ENCODE measurements around the gene GCAT. TPM values are rescaled to one million over a fixed set of nuclear protein-coding genes. Genes with fewer than 3 reads are reported as not detected.
"Not testable (repeated sequence)": the region's sequence is repeated elsewhere in the genome, so short reads cannot be mapped to it uniquely, and the experiment has no call there.

GCAT gene
- total RNA-seq, 4 donors from 2014 or later: 8.0 to 21.0 (median 15.7) TPM

DNA sequence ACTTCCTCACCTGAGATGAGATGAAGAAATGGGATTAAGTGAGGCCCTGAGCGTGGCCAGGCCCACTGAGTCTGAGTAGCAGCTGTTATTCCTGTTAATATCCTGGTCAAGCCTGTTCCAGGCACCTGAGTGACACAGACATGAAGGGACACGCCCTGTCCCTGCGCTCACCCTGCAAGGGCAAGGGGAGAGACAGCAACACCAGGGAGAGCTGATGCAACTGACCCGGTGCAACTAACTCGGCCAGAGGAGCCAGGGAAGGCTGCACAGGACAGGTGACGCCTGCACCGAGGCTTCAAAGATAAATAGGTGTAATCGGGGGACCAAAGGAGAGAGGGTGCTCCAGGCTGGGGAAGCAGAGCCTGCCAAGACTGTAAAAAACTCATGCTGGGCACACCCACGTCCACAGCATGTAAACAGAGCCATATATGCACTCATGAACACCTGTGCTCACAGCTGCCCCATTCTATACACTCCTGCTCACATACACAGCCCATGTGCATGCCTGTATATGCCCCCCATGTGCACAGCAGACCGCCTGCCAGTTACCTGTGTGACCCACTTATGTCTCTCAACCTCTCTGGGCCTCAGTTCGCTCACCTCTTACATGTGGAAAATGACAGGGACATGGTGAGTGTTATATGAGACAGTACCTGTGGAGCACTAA, 22.8 kb upstream of the GCAT start:
- no peak for ATAC-seq
- Histone ChIP-seq H3K36me3 (no peaks in the 10 kb centered on the region), H3K4me1 (no peaks in the 10 kb centered on the region), H3K9me3 (no peaks in the 10 kb centered on the region), H3K27ac (no peak overlapping the region), H3K4me3 (no peak overlapping the region), H3K27me3 (no peaks in the 10 kb centered on the region)
- 44 to 100% methylated on average over 1 to 6 of the region's 11 CpGs for WGBS, 2 donors (ENCODE audit: low coverage in 1 of 2)
- no peak for TF ChIP-seq CTCF (IDR thresholded peaks at IDR 0.05)
- TF ChIP-seq POLR2A (IDR thresholded peaks at IDR 0.05): no peak
- no peak for TF ChIP-seq EP300 (IDR thresholded peaks at IDR 0.05)
- no peak for TF ChIP-seq POLR2AphosphoS5 (IDR thresholded peaks at IDR 0.05)

DNA sequence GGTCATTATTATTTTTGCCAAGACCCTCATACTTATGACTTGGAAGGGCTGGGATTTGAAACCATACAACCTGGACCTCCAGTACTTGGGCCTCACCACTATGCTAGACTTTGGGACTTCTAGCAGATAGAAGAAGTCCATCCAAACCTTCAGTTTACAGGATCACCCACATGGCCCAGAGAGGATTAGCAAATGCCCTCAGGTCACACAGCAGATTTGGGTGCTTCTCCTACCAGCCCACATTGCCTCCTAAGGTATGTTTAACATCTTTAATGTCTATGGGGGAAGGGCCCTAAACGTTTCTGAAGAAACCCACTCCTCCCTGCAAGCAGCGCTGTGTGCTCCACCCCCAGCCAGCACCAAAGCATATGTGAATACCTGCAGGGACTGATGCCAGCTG, 17.5 kb upstream of the GCAT start:
- Histone ChIP-seq H3K4me3 (no peak overlapping the region), H3K27me3 (no peaks in the 10 kb centered on the region), H3K4me1 (peaks cover 0 to 8% (median 0%) of the 10 kb centered on the region in 3 donors), H3K9me3 (no peaks in the 10 kb centered on the region), H3K27ac (no peak overlapping the region), H3K36me3 (no peaks in the 10 kb centered on the region)
- no peak for ATAC-seq
- TF ChIP-seq POLR2A (IDR thresholded peaks at IDR 0.05): no peak
- no peak for TF ChIP-seq CTCF (IDR thresholded peaks at IDR 0.05)
- no peak for TF ChIP-seq EP300 (IDR thresholded peaks at IDR 0.05)
- no peak for TF ChIP-seq POLR2AphosphoS5 (IDR thresholded peaks at IDR 0.05)
- 70% methylated on average over 2 of the region's 2 CpGs; no CpG with 5 or more reads in 1 of the 2 donors for WGBS, 2 donors (ENCODE audit: low coverage in 1 of 2)

DNA sequence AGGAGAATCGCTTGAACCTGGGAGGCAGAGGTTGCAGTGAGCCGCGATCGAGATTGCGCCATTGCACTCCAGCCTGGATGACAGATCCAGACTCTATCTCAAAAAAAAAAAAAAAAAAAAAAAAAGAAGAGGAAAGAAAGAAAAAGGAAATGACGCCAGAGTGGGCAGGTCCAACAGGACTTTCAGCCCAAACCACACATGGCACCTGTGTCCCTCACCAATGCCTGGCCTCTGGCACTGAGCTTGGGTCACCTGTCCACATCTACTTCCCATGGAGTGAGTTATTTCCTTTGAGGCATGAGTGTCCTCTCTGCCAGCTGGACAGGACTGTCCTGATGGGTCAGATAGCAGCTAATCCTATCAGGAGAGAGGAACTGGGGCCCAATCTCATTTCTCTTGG, 15.2 kb upstream of the GCAT start:
- H3K9me3 ChIP-seq: no peaks in the 10 kb centered on the region
- 71% methylated on average over 2 of the region's 6 CpGs; no CpG with 5 or more reads in 1 of the 2 donors for WGBS, 2 donors (ENCODE audit: low coverage in 1 of 2)
- no peak for ATAC-seq
- no peak for TF ChIP-seq EP300 (IDR thresholded peaks at IDR 0.05)
- no peak for TF ChIP-seq CTCF (IDR thresholded peaks at IDR 0.05)
- TF ChIP-seq POLR2AphosphoS5 (IDR thresholded peaks at IDR 0.05): no peak
- no peak for TF ChIP-seq POLR2A (IDR thresholded peaks at IDR 0.05)
- no peaks in the 10 kb centered on the region for H3K36me3 ChIP-seq
- no peaks in the 10 kb centered on the region for H3K27me3 ChIP-seq
- H3K27ac ChIP-seq: no peak overlapping the region
- no peak overlapping the region for H3K4me3 ChIP-seq
- peaks cover 0 to 8% (median 0%) of the 10 kb centered on the region in 3 donors for H3K4me1 ChIP-seq

GRCh38 chr22:37794376-37794775, 13.4 kb upstream of the GCAT start:
- no peaks in the 10 kb centered on the region for H3K27me3 ChIP-seq
- no peak for TF ChIP-seq POLR2AphosphoS5 (IDR thresholded peaks at IDR 0.05)
- TF ChIP-seq POLR2A (IDR thresholded peaks at IDR 0.05): no peak
- TF ChIP-seq CTCF (IDR thresholded peaks at IDR 0.05): no peak
- TF ChIP-seq EP300 (IDR thresholded peaks at IDR 0.05): no peak
- peaks cover 0 to 8% (median 0%) of the 10 kb centered on the region in 3 donors for H3K4me1 ChIP-seq
- no peaks in the 10 kb centered on the region for H3K36me3 ChIP-seq
- 71% methylated on average over 2 of the region's 2 CpGs; no CpG with 5 or more reads in 1 of the 2 donors for WGBS, 2 donors (ENCODE audit: low coverage in 1 of 2)
- no peak overlapping the region for H3K4me3 ChIP-seq
- no peak overlapping the region for H3K27ac ChIP-seq
- no peaks in the 10 kb centered on the region for H3K9me3 ChIP-seq
- no peak for ATAC-seq

DNA sequence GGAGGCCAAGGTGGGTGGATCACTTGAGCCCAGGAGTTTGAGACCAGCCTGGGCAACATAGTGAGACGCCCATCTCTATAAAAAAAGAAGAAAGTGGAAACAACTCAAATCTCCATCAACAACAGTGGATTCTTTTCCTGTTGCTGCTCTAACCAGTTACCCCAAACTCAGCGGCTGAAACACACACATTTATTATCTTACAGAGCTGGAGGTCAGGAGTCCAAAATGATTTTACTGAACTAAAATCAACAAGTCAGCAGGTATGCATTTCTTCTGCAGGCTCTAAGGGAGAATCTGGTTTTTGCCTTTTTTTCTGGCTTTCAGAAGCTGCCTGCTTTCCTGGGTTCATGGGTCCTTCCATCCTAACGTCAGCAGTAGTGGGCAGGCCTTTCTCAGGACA, 11.7 kb upstream of the GCAT start:
- no peak for TF ChIP-seq POLR2A (IDR thresholded peaks at IDR 0.05)
- no peak for TF ChIP-seq POLR2AphosphoS5 (IDR thresholded peaks at IDR 0.05)
- TF ChIP-seq CTCF (IDR thresholded peaks at IDR 0.05): no peak
- no peak for TF ChIP-seq EP300 (IDR thresholded peaks at IDR 0.05)
- no peak overlapping the region for H3K4me3 ChIP-seq
- WGBS, 2 donors (ENCODE audit: low coverage in 1 of 2): 93 to 94% methylated on average over 2 of the region's 3 CpGs
- H3K27ac ChIP-seq: no peak overlapping the region
- no peak for ATAC-seq
- H3K27me3 ChIP-seq: no peaks in the 10 kb centered on the region
- no peaks in the 10 kb centered on the region for H3K9me3 ChIP-seq
- peaks cover 0 to 8% (median 0%) of the 10 kb centered on the region in 3 donors for H3K4me1 ChIP-seq
- no peaks in the 10 kb centered on the region for H3K36me3 ChIP-seq

- H3K4me3 ChIP-seq, ATAC-seq, H3K9me3 ChIP-seq, H3K27me3 ChIP-seq, H3K27ac ChIP-seq, H3K36me3 ChIP-seq, H3K4me1 ChIP-seq: not testable (repeated sequence)
- WGBS, 2 donors (ENCODE audit: low coverage in 1 of 2): 93% methylated on average over 6 of the region's 7 CpGs; no CpG with 5 or more reads in 1 of the 2 donors
Measured at GRCh38 chr22:37797259-37797658, 10.5 kb upstream of the GCAT start.
